GM12878 (cell line): ENCODE data around the gene KANSL3. TPM values are rescaled to one million over a fixed set of nuclear protein-coding genes. Genes with fewer than 3 reads are reported as not detected.

Source experiments
- ATAC-seq: fragments of 200-7000 bp; cut with Tn5 transposase; 3 replicates; pipeline ENCODE4 v1.9.1; 2020; ENCODE audit warnings: mild to moderate bottlenecking, moderate library complexity
- BruUV-seq: library from RNA; stranded (reverse); fragments of 400-500 nt; replicated peaks from 2 replicates; lab custom pipeline; 2021; lab: Mats Ljungman, UMichigan
- CTCF ChIA-PET: fragments of 300-600 bp; sonication (Branson Sonifier 250); formaldehyde crosslinking; extraction: SDS; loops from one replicate; lab custom pipeline; 2021; ENCODE audit warnings: inconsistent platforms; lab: Yijun Ruan, JAX
- POLR2A ChIA-PET: fragments of 350-600 bp; formaldehyde crosslinking; extraction: SDS; loops from one replicate; lab custom pipeline; 2021; ENCODE audit warnings: inconsistent platforms; lab: Charles Lee
- RAD21 ChIA-PET: fragments of 300-600 bp; sonication (Branson Sonifier 250); formaldehyde crosslinking; loops from one replicate; lab custom pipeline; 2023; ENCODE audit warnings: antibody characterized with exemption; ENCODE audit not compliant: unreplicated experiment; lab: Charles Lee
- SMC1A ChIA-PET: fragments of 300-600 bp; sonication (Branson Sonifier 250); formaldehyde crosslinking; loops from one replicate; lab custom pipeline; 2023; ENCODE audit not compliant: unreplicated experiment, uncharacterized antibody; lab: Charles Lee
- DNase-seq: peaks from one replicate; pipeline ENCODE4 v3.0.0-alpha.2; 2011; ENCODE audit warnings: low read depth, low spot score
- FAIRE-seq: peaks from 3 replicates; lab custom pipeline; 2011; peaks lifted over from hg19 to GRCh38; lab: Jason Lieb, UNC
- H2AFZ ChIP-seq: 2 replicates; pipeline ENCODE4 v1.6.0; 2011; ENCODE audit warnings: low read depth, low read length, control low read depth; ENCODE audit not compliant: control insufficient read depth
- H3K27ac ChIP-seq: 2 replicates; pipeline ENCODE4 v1.5.1; 2011; ENCODE audit warnings: control low read depth; ENCODE audit not compliant: control insufficient read depth, insufficient read depth
- H3K27me3 ChIP-seq, 2 experiments: replicated peaks in 1 of 2; 2 replicates each; pipeline versions ENCODE4 v1.6.0 to v1.6.1; 2011; ENCODE audit warnings: low read length in 1 of 2; ENCODE audit not compliant: control insufficient read depth in 2 of 2, insufficient read depth in 2 of 2
- H3K36me3 ChIP-seq, 2 experiments: 2 replicates each; pipeline ENCODE4 v1.5.1; 2011; ENCODE audit warnings: low read length in 1 of 2; ENCODE audit not compliant: control insufficient read depth in 2 of 2, insufficient read depth in 2 of 2
- H3K4me1 ChIP-seq: 2 replicates; pipeline ENCODE4 v1.6.1; 2011; ENCODE audit warnings: mild to moderate bottlenecking, low read length, moderate library complexity, mixed read lengths; ENCODE audit not compliant: control insufficient read depth, insufficient read depth
- H3K4me2 ChIP-seq: 2 replicates; pipeline ENCODE4 v1.6.0; 2011; ENCODE audit warnings: control low read depth; ENCODE audit not compliant: control insufficient read depth, insufficient read depth
- H3K4me3 ChIP-seq: fragments of 200-600 bp; sonication (generic); 2 replicates; pipeline ENCODE4 v1.5.1; 2016
- H3K79me2 ChIP-seq: 2 replicates; pipeline ENCODE4 v1.6.0; 2011; ENCODE audit warnings: low read length; ENCODE audit not compliant: control insufficient read depth, insufficient read depth
- H3K9ac ChIP-seq: 2 replicates; pipeline ENCODE4 v1.8.0; 2011; ENCODE audit warnings: low read length, control low read depth, mixed read lengths; ENCODE audit not compliant: control insufficient read depth, insufficient read depth
- H3K9me3 ChIP-seq: replicated peaks from 3 replicates; pipeline ENCODE4 v1.5.1; 2011; ENCODE audit warnings: mild to moderate bottlenecking, low read length; ENCODE audit not compliant: control insufficient read depth, insufficient read depth
- H4K20me1 ChIP-seq: 2 replicates; pipeline ENCODE4 v1.6.0; 2011; ENCODE audit not compliant: control insufficient read depth, insufficient read depth
- CHD1 ChIP-seq: IDR thresholded peaks from 2 replicates; pipeline ENCODE4 v1.6.1; 2012; ENCODE audit warnings: low read depth, low read length, improper control_type of control experiment
- CHD4 ChIP-seq: fragments of 200-600 bp; sonication (generic); IDR thresholded peaks from 2 replicates; pipeline ENCODE4 v1.6.1; 2016; ENCODE audit warnings: mild to moderate bottlenecking
- E4F1 ChIP-seq: fragments of 450-650 bp; IDR thresholded peaks from 2 replicates; pipeline ENCODE4 v1.6.1; 2018; ENCODE audit warnings: borderline replicate concordance, mild to moderate bottlenecking; ENCODE audit not compliant: partially characterized antibody
- GATAD2B ChIP-seq: fragments of 450-650 bp; conservative IDR thresholded peaks from 2 replicates; pipeline ENCODE4 v1.6.1; 2017; ENCODE audit warnings: low read depth, mild to moderate bottlenecking, moderate library complexity
- HCFC1 ChIP-seq: fragments of 150-350 bp; IDR thresholded peaks from 2 replicates; pipeline ENCODE4 v1.6.1; 2014; ENCODE audit warnings: low read length
- MTA3 ChIP-seq: IDR thresholded peaks from 2 replicates; pipeline ENCODE4 v1.6.1; 2012; ENCODE audit warnings: low read length, inconsistent platforms, borderline replicate concordance
- NBN ChIP-seq: fragments of 450-650 bp; IDR thresholded peaks from 2 replicates; pipeline ENCODE4 v1.6.1; 2016
- NRF1 ChIP-seq: conservative IDR thresholded peaks from 2 replicates; pipeline ENCODE4 v1.6.1; 2011; ENCODE audit warnings: mild to moderate bottlenecking, low read depth, low read length, improper control_type of control experiment
- POLR2AphosphoS2 ChIP-seq: IDR thresholded peaks from 2 replicates; pipeline ENCODE4 v1.6.1; 2011; ENCODE audit warnings: low read depth, mild to moderate bottlenecking, low read length, improper control_type of control experiment, moderate library complexity
- RCOR1 ChIP-seq: conservative IDR thresholded peaks from 2 replicates; pipeline ENCODE4 v1.6.1; 2012; ENCODE audit warnings: low read depth, low read length, improper control_type of control experiment
- RFX5 ChIP-seq: IDR thresholded peaks from 2 replicates; pipeline ENCODE4 v1.6.1; 2011; ENCODE audit warnings: low read depth, low read length, improper control_type of control experiment
- SKIL ChIP-seq: fragments of 450-650 bp; IDR thresholded peaks from 2 replicates; pipeline ENCODE4 v1.6.1; 2017; ENCODE audit warnings: mild to moderate bottlenecking, low read depth, inconsistent platforms; ENCODE audit not compliant: poor library complexity, severe bottlenecking
- ZBTB33 ChIP-seq: fragments of 450-650 bp; IDR thresholded peaks from 2 replicates; pipeline ENCODE4 v1.6.1; 2017; ENCODE audit warnings: mild to moderate bottlenecking
- ZSCAN29 ChIP-seq: fragments of 450-650 bp; IDR thresholded peaks from 2 replicates; pipeline ENCODE4 v1.6.1; 2017; ENCODE audit warnings: mild to moderate bottlenecking, moderate library complexity
- WGBS: methylation state at CpG from one replicate; pipeline ENCODE4 v1.1.6; 2016; ENCODE audit warnings: low lambda C conversion rate; ENCODE audit not compliant: insufficient replicate concordance, insufficient coverage; ENCODE audit errors: missing lambda C conversion rate; 5-methylcytosine and 5-hydroxymethylcytosine counted together
- in situ Hi-C: fragments of 300-500 bp; cut with MboI; formaldehyde crosslinking; loops from 9 replicates; pipeline ENCODE4 v1.14.3; 2018; ENCODE audit warnings: mixed read lengths
- intact Hi-C: fragments of 100-400 bp; cut with micrococcal nuclease; formaldehyde crosslinking; loops from one replicate; pipeline ENCODE4 v1.14.2; 2022; ENCODE audit not compliant: unreplicated experiment
- polyA plus RNA-seq, 11 experiments: library from polyadenylated mRNA; depleted of rRNA in 4 of 11; unstranded in 6 of 11; stranded (reverse) in 5 of 11; fragments of >200 nt; fragmentation: Nextera tagmentation in 4 of 11; fragmentation: Illumina TruSeq in 1 of 11; extraction: Ambion mirVana in 4 of 11; extraction: Trizol in 1 of 11; gene quantifications; 1 replicate in 1 of 11; 2 replicates in 10 of 11; pipeline versions ENCODE4 v1.2.1 to v1.2.3, GENCODE V29; 2011 to 2016; ENCODE audit warnings: inconsistent platforms in 2 of 11, missing spikeins in 2 of 11, low read depth in 1 of 11
- total RNA-seq, 4 experiments: library from RNA; depleted of rRNA in 3 of 4; stranded (reverse); fragments of >200 nt in 3 of 4; fragmentation: Illumina TruSeq in 1 of 4; extraction: Trizol in 1 of 4; gene quantifications; 2 replicates each; pipeline versions ENCODE4 v1.2.1 to v1.2.3, GENCODE V29; 2013 to 2021
- TF ChIP-seq, protein P1 (sequence below): fragments of 450-650 bp; IDR thresholded peaks from 2 replicates; pipeline ENCODE4 v1.6.1; 2014; ENCODE audit warnings: mild to moderate bottlenecking

The KANSL3 gene
- total and polyA plus RNA-seq, 10 of the 15 experiments (the other 5 are each of a cell fraction or from before 2014, with no cell fraction given): 5.6 to 25.9 (median 16.7) TPM

- Histone ChIP-seq H3K9ac (no peak overlapping the region), H3K79me2 (peaks cover 29% of the 10 kb centered on the region), H3K9me3 (no peaks in the 10 kb centered on the region; the same call in 2 of the 3 replicates), H3K4me1 (peaks cover 4% of the 10 kb centered on the region), H3K27me3 (no peaks in the 10 kb centered on the region), H3K36me3 (peaks cover 23 to 43% of the 10 kb centered on the region in 2 experiments), H3K4me2 (no peak overlapping the region), H2AFZ (no peak overlapping the region), H3K4me3 (no peak overlapping the region), H3K27ac (no peak overlapping the region), H4K20me1 (peaks cover 9% of the 10 kb centered on the region)
- ChIA-PET CTCF (interaction anchor here (0.6 to 1.9 kb wide), 3 partner anchors 39 to 141 kb away, joined by 3 to 6 read pairs (median 3); no protein-coding TSS in a partner anchor), SMC1A (interaction anchor here (0.8 to 2.4 kb wide), 2 partner anchors 10 to 21 kb away, joined by 5 to 7 read pairs; no protein-coding TSS in a partner anchor), POLR2A (interaction anchor here (1.1 kb wide), 1 partner anchor 21 kb away, joined by 3 read pairs; no protein-coding TSS in a partner anchor), RAD21 (interaction anchor here (1.0 to 1.3 kb wide), 3 partner anchors 13 to 23 kb away, joined by 3 to 4 read pairs (median 4); no protein-coding TSS in a partner anchor)
- no peak for DNase-seq
- in situ Hi-C loops: no loop called here
- intact Hi-C loops: no loop called here
- ATAC-seq: no peak
- BruUV-seq: no TSS peak
- 82% methylated on average over 24 of the region's 24 CpGs for WGBS
- FAIRE-seq: no peak
- TF ChIP-seq MTA3 (no peak), RFX5 (no peak), POLR2AphosphoS2 (no peak), NBN (no peak), SKIL (no peak), ZBTB33 (no peak), HCFC1 (no peak), CHD4 (no peak), ZSCAN29 (no peak), E4F1 (no peak), NRF1 (no peak), RCOR1 (no peak), CHD1 (no peak), GATAD2B (no peak)
- TF ChIP-seq, protein P1, sequence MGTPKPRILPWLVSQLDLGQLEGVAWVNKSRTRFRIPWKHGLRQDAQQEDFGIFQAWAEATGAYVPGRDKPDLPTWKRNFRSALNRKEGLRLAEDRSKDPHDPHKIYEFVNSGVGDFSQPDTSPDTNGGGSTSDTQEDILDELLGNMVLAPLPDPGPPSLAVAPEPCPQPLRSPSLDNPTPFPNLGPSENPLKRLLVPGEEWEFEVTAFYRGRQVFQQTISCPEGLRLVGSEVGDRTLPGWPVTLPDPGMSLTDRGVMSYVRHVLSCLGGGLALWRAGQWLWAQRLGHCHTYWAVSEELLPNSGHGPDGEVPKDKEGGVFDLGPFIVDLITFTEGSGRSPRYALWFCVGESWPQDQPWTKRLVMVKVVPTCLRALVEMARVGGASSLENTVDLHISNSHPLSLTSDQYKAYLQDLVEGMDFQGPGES: no peak
These were observed 89.3 kb downstream of the KANSL3 start for GRCh38 chr2:96548558-96549465.
